Right lobe of liver (tissue), 6 donors: ENCODE data around the gene SLC25A51. TPM values are rescaled to one million over a fixed set of nuclear protein-coding genes. Genes with fewer than 3 reads are reported as not detected.

Experiments used
- ATAC-seq, 4 donors: fragments of 200-7000 bp; cut with Tn5 transposase; one replicate each; pipeline ENCODE4 v1.9.1; 2020; ENCODE audit warnings: mild to moderate bottlenecking in 4 of 4, moderate library complexity in 4 of 4
- DNase-seq, 3 donors: peaks; one replicate each; pipeline ENCODE4 v3.0.0-alpha.2; 2020
- H3K27ac ChIP-seq, 3 donors: fragments of 200-600 bp; one replicate each; pipeline ENCODE4 v1.8.0; 2022
- H3K27me3 ChIP-seq, 2 donors: fragments of 200-600 bp; one replicate each; pipeline ENCODE4 v1.8.0; 2022
- H3K36me3 ChIP-seq, 4 donors: fragments of 200-600 bp; sonication (generic) in 1 of 4; one replicate each; pipeline versions ENCODE4 v1.5.1 to v1.8.0; 2017 to 2022; ENCODE audit warnings: control low read depth in 1 of 4
- H3K4me1 ChIP-seq, 4 donors: fragments of 200-600 bp; sonication (generic) in 1 of 4; one replicate each; pipeline versions ENCODE4 v1.5.1 to v1.8.0; 2017 to 2022; ENCODE audit warnings: control low read depth in 1 of 4
- H3K4me3 ChIP-seq, 3 donors: fragments of 200-600 bp; one replicate each; pipeline ENCODE4 v1.8.0; 2022
- H3K9me3 ChIP-seq, 4 donors: fragments of 200-600 bp; sonication (generic) in 1 of 4; one replicate each; pipeline versions ENCODE4 v1.5.1 to v1.8.0; 2017 to 2022; ENCODE audit warnings: control low read depth in 1 of 4
- POLR2A ChIP-seq: fragments of 450-650 bp; IDR thresholded peaks from one replicate; pipeline ENCODE4 v1.6.1; 2017; ENCODE audit warnings: antibody characterized with exemption, mild to moderate bottlenecking
- WGBS: methylation state at CpG from one replicate; pipeline ENCODE4 v1.1.6; 2018; ENCODE audit warnings: low coverage, low lambda C conversion rate; ENCODE audit not compliant: insufficient coverage; ENCODE audit errors: missing lambda C conversion rate; 5-methylcytosine and 5-hydroxymethylcytosine counted together
- intact Hi-C, 2 donors: fragments of 100-400 bp; cut with DNase I; formaldehyde crosslinking; loops; one replicate each; pipeline versions ENCODE4 v1.11.2 to v1.14.1; 2022
- total RNA-seq, 6 experiments: library from RNA; depleted of rRNA in 2 of 6; stranded (reverse); fragments of >200 nt in 2 of 6; fragmentation: NEBNext Ultra II Directional in 3 of 6; extraction: Animal tissue kit (Norgen Biotek cat#: 25700) in 3 of 6; gene quantifications; one replicate each; pipeline versions ENCODE4 v1.1.0 to v1.2.4, GENCODE V29; 2016 to 2023
- TF ChIP-seq, protein P1 (sequence below), 4 donors: fragments of 200-600 bp in 3 of 4; fragments of 450-650 bp in 1 of 4; IDR thresholded peaks; one replicate each; pipeline versions ENCODE4 v1.5.1 to v1.8.0; 2016 to 2022; ENCODE audit warnings: antibody characterized with exemption in 4 of 4, mild to moderate bottlenecking in 2 of 4
- donor health status: DM: no; HTN: yes; CAD: no.
- donor health status: DM: no; HTN: no; CAD: no.
- donor health status: DM: no; HTN: no; CAD: no.
- donor health status: DM: no; HTN: yes; CAD: no.
- donor health status: DM: no; HTN: yes; CAD: no.

SLC25A51 gene
- total RNA-seq, 6 experiments from 2014 or later, result 5.4 to 10.1 (median 7.9) TPM

GRCh38 chr9:37946971-37947370 lies 43.0 kb upstream of the SLC25A51 start:
- Histone ChIP-seq H3K9me3 (no peaks in the 10 kb centered on the region), H3K4me3 (no peak overlapping the region), H3K27me3 (no peaks in the 10 kb centered on the region), H3K4me1 (no peaks in the 10 kb centered on the region), H3K27ac (no peak overlapping the region), H3K36me3 (peaks cover 4 to 50% (median 16%) of the 10 kb centered on the region in 4 donors)
- DNase-seq, result no peak
- intact Hi-C loops, result no loop called here
- TF ChIP-seq, protein P1, sequence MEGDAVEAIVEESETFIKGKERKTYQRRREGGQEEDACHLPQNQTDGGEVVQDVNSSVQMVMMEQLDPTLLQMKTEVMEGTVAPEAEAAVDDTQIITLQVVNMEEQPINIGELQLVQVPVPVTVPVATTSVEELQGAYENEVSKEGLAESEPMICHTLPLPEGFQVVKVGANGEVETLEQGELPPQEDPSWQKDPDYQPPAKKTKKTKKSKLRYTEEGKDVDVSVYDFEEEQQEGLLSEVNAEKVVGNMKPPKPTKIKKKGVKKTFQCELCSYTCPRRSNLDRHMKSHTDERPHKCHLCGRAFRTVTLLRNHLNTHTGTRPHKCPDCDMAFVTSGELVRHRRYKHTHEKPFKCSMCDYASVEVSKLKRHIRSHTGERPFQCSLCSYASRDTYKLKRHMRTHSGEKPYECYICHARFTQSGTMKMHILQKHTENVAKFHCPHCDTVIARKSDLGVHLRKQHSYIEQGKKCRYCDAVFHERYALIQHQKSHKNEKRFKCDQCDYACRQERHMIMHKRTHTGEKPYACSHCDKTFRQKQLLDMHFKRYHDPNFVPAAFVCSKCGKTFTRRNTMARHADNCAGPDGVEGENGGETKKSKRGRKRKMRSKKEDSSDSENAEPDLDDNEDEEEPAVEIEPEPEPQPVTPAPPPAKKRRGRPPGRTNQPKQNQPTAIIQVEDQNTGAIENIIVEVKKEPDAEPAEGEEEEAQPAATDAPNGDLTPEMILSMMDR (IDR thresholded peaks at IDR 0.05), result no peak
- no peak for TF ChIP-seq POLR2A
- WGBS, result 87% methylated on average over 6 of the region's 7 CpGs
- ATAC-seq, result no peak

- no CpG with 5 or more reads among the region's 8 CpGs for WGBS
- Histone ChIP-seq H3K27ac (no peak overlapping the region), H3K9me3 (no peaks in the 10 kb centered on the region), H3K4me3 (no peak overlapping the region), H3K27me3 (no peaks in the 10 kb centered on the region), H3K4me1 (no peaks in the 10 kb centered on the region), H3K36me3 (peaks cover 4 to 50% (median 16%) of the 10 kb centered on the region in 4 donors)
- ATAC-seq (no peak), DNase-seq (no peak)
- TF ChIP-seq POLR2A, result no peak
- TF ChIP-seq, protein P1 (IDR thresholded peaks at IDR 0.05), result no peak
- intact Hi-C loops, result no loop called here
Measured at GRCh38 chr9:37946041-37946440, 42.1 kb upstream of the SLC25A51 start.

DNA sequence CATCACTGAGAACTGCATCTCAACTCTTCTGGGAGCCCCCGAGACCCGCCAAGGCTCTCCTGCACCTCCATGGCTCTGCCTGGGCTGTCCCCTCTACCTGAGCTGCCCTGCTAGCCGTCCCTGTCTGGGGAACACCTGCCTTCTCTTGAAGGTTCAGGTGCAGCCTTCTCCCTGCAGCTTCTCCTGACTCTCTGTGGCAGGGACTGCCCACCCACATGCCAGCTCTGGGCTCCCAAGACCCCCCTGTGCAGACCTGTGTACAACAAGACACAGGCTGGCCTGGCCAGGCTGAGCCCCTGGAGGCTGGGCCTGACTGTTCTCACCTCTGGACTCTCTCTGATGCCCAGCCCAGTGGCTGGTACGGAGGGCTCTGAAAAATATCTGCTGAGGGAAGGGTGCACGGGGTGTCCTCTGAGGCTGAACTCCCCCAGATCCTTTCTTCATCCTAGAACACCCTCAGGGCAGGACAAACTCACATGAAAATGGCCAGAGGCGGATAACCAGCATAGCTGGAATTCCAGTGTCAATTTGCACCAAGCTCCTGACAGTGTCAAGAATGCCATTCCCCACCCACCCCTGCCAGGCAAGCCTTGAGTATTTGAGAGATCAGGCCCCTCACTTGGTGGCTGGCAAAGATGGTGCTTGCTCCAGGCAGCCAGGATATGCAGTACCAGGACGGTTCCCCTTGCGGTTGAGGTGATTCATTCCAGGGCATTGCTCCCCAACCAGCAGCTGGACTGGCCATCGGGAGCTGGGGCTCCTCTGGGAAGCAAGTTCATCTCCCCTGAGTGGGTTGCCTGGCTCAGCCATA lies 40.9 kb upstream of the SLC25A51 start:
- DNase-seq, result no peak
- ATAC-seq, result no peak

DNA sequence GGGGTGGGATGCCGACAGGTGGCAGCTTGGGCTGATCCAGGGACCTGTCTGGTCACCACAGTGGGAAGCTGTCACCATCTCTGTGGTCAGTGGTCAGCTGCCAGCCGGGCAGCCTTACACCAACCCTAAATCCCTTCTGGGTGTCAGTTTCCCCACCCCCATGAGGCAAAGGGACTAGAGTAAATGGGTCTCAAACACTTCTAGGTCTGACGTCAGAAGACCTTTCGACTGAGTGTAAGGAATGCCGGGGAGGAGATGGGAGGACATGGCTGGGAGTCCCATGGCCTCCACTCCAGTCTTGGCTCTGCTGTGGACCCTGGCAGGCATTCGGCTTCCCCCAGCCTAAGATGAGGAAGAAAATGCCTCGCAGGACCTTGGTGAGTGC lies 40.3 kb upstream of the SLC25A51 start:
- H3K27me3 ChIP-seq, result no peaks in the 10 kb centered on the region
- no peak for TF ChIP-seq POLR2A
- TF ChIP-seq, protein P1 (IDR thresholded peaks at IDR 0.05), result no peak
- no peaks in the 10 kb centered on the region for H3K9me3 ChIP-seq
- H3K4me3 ChIP-seq, result no peak overlapping the region
- DNase-seq (no peak), ATAC-seq (no peak)
- H3K27ac ChIP-seq, result no peak overlapping the region
- intact Hi-C loops, result no loop called here
- WGBS, result 50% methylated on average over 1 of the region's 7 CpGs
- peaks cover 0 to 12% (median 0%) of the 10 kb centered on the region in 4 donors for H3K4me1 ChIP-seq
- peaks cover 4 to 42% (median 16%) of the 10 kb centered on the region in 4 donors for H3K36me3 ChIP-seq

More for the DNA sequence above, 40.9 kb upstream of the SLC25A51 start:
- intact Hi-C loops, result no loop called here
- H3K4me1 ChIP-seq, result peaks cover 0 to 10% (median 0%) of the 10 kb centered on the region in 4 donors
- H3K27ac ChIP-seq, result no peak overlapping the region
- no peak overlapping the region for H3K4me3 ChIP-seq
- H3K9me3 ChIP-seq, result no peaks in the 10 kb centered on the region
- no peak for TF ChIP-seq POLR2A
- TF ChIP-seq, protein P1 (IDR thresholded peaks at IDR 0.05), result no peak
- H3K27me3 ChIP-seq, result no peaks in the 10 kb centered on the region
- 60% methylated on average over 1 of the region's 9 CpGs for WGBS
- H3K36me3 ChIP-seq, result peaks cover 4 to 42% (median 16%) of the 10 kb centered on the region in 4 donors
